Measurements from ENCODE around the gene CDK13. TPM values are rescaled to one million over a fixed set of nuclear protein-coding genes. Genes with fewer than 3 reads are reported as not detected.

Gene CDK13
- total RNA-seq, 3 donors from 2014 or later: 70.9 to 128 (median 95.4) TPM

DNA sequence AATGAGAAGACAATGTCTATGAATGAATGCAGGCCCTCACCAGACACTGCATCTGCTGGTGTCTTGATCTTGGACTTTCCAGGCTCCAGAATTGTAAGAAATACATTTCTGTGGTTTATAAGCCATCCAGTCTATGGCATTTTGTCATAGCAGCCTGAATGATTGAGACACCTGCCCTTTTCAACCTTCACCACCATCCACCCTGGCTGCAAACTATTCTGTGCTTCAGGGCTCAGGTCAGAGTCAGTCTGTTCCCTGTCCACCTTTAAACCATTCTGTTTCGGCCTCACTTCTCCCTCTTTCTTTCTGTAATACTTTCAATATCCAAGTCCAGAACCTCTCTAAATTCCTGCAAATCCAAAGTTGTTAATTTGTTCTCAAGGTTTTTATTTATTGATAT, 15.9 kb upstream of the CDK13 start:
- Histone ChIP-seq H3K4me1 (no peaks in the 10 kb centered on the region), H3K9me3 (no peaks in the 10 kb centered on the region), H3K27me3 (no peaks in the 10 kb centered on the region), H3K4me3 (no peak overlapping the region), H3K36me3 (no peaks in the 10 kb centered on the region), H3K27ac (no peak overlapping the region)
- DNase-seq (ENCODE audit: low spot score in 2 of 2): no peak
- intact Hi-C loops (cut with DNase I; ENCODE audit: low total_unique reads): no loop called here
- no peak for TF ChIP-seq POLR2AphosphoS5 (IDR thresholded peaks at IDR 0.05)
- no peak for TF ChIP-seq POLR2A (IDR thresholded peaks at IDR 0.05)
- no peak for TF ChIP-seq CTCF (IDR thresholded peaks at IDR 0.05)

GRCh38 chr7:39936761-39937160, 13.3 kb upstream of the CDK13 start:
- H3K4me3 ChIP-seq: no peak overlapping the region
- no peaks in the 10 kb centered on the region for H3K9me3 ChIP-seq
- no peaks in the 10 kb centered on the region for H3K27me3 ChIP-seq
- TF ChIP-seq CTCF (IDR thresholded peaks at IDR 0.05) (no peak), POLR2A (IDR thresholded peaks at IDR 0.05) (no peak), POLR2AphosphoS5 (IDR thresholded peaks at IDR 0.05) (no peak)
- intact Hi-C loops (cut with DNase I; ENCODE audit: low total_unique reads): no loop called here
- no peaks in the 10 kb centered on the region for H3K4me1 ChIP-seq
- H3K27ac ChIP-seq: no peak overlapping the region
- DNase-seq (ENCODE audit: low spot score in 2 of 2): no peak
- H3K36me3 ChIP-seq: no peaks in the 10 kb centered on the region

DNA sequence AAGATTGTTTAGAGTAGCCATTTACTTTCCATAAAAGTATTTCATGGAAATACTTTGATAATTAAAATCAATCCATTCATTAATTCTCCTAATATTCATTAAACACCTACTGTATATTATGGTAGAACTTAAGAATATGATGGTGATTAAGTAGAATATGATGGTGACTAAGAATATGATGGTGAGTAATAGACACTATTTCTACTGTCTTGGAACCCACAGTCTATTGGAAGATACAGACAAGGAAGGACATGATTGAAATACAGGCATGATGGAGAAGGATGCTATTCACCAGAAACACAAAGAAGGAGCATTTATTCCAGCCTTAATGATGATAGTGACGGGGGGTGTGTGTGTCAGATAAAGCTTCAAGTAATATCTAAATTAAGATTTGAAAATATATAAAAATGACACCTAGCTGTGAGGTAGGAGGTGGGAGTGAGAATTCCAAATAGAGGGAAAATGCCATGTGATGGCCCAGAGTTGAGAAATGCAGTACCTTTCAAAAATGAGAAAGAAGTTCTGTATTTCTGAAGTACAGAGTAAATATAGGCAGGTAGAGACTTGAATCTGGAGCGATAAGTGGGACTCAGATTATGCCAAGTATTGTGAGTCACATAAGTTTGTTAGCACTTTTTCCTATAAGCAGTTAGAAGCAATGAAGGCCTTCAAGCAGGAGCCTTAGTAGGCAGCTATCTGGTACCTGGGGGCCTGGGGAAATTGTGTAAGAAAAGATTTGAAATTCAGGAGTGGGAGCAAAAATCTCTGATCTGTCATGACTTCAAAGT, 12.5 kb upstream of the CDK13 start:
- H3K36me3 ChIP-seq: no peaks in the 10 kb centered on the region
- H3K4me1 ChIP-seq: no peaks in the 10 kb centered on the region
- TF ChIP-seq POLR2A (IDR thresholded peaks at IDR 0.05) (no peak), POLR2AphosphoS5 (IDR thresholded peaks at IDR 0.05) (no peak), CTCF (IDR thresholded peaks at IDR 0.05) (no peak)
- H3K4me3 ChIP-seq: no peak overlapping the region
- H3K27me3 ChIP-seq: no peaks in the 10 kb centered on the region
- intact Hi-C loops (cut with DNase I; ENCODE audit: low total_unique reads): no loop called here
- H3K9me3 ChIP-seq: no peaks in the 10 kb centered on the region
- no peak for DNase-seq (ENCODE audit: low spot score in 2 of 2)
- no peak overlapping the region for H3K27ac ChIP-seq

- no peak for DNase-seq (ENCODE audit: low spot score in 2 of 2)
- Histone ChIP-seq H3K4me1 (no peaks in the 10 kb centered on the region), H3K4me3 (no peak overlapping the region), H3K27ac (no peak overlapping the region), H3K9me3 (no peaks in the 10 kb centered on the region), H3K27me3 (no peaks in the 10 kb centered on the region), H3K36me3 (no peaks in the 10 kb centered on the region)
- no peak for TF ChIP-seq POLR2A (IDR thresholded peaks at IDR 0.05)
- intact Hi-C loops (cut with DNase I; ENCODE audit: low total_unique reads): no loop called here
These were observed 7.2 kb upstream of the CDK13 start for GRCh38 chr7:39942883-39943282.

- no peaks in the 10 kb centered on the region for H3K9me3 ChIP-seq
- no peaks in the 10 kb centered on the region for H3K36me3 ChIP-seq
- H3K4me1 ChIP-seq: peaks cover 0 to 6% of the 10 kb centered on the region in 2 donors
- no peak for DNase-seq (ENCODE audit: low spot score in 2 of 2)
- no peaks in the 10 kb centered on the region for H3K27me3 ChIP-seq
- TF ChIP-seq POLR2A (IDR thresholded peaks at IDR 0.05): no peak
- no peak for TF ChIP-seq CTCF (IDR thresholded peaks at IDR 0.05)
- TF ChIP-seq POLR2AphosphoS5 (IDR thresholded peaks at IDR 0.05): no peak
- H3K27ac ChIP-seq: no peak overlapping the region
- H3K4me3 ChIP-seq: no peak overlapping the region
- intact Hi-C loops (cut with DNase I; ENCODE audit: low total_unique reads): no loop called here
These were observed 3.4 kb upstream of the CDK13 start for GRCh38 chr7:39946693-39947092.

All from breast epithelium (tissue), 4 donors.